Smooth muscle cell (in vitro differentiated cells): Measurements from ENCODE around the gene ST6GALNAC2. TPM values are rescaled to one million over a fixed set of nuclear protein-coding genes. Genes with fewer than 3 reads are reported as not detected.
A peak's percentile ranks its signal among the peaks of the same experiment; 100 is the strongest.

Experiments
- DNase-seq: peaks from one replicate; lab custom pipeline; 2025; ENCODE audit not compliant: unreplicated experiment; lab: John Stamatoyannopoulos, UW
- H2AFZ ChIP-seq: fragments of 200-600 bp; sonication (generic); 2 replicates; pipeline ENCODE4 v1.6.0; 2016; ENCODE audit warnings: antibody characterized with exemption, low read depth, mild to moderate bottlenecking
- H3F3A ChIP-seq: fragments of 200-600 bp; sonication (generic); 2 replicates; pipeline ENCODE4 v1.6.0; 2017; ENCODE audit warnings: antibody characterized with exemption, low read depth
- H3K27ac ChIP-seq: fragments of 200-600 bp; sonication (generic); 2 replicates; pipeline ENCODE4 v1.5.1; 2016; ENCODE audit warnings: low read depth, mild to moderate bottlenecking
- H3K27me3 ChIP-seq: fragments of 200-600 bp; sonication (generic); 2 replicates; pipeline ENCODE4 v1.6.1; 2016; ENCODE audit warnings: low read depth, mild to moderate bottlenecking
- H3K36me3 ChIP-seq: fragments of 200-600 bp; sonication (generic); 2 replicates; pipeline ENCODE4 v1.5.1; 2016; ENCODE audit warnings: low read depth
- H3K4me1 ChIP-seq: fragments of 200-600 bp; sonication (generic); 2 replicates; pipeline ENCODE4 v1.5.1; 2016; ENCODE audit warnings: low read depth
- H3K4me2 ChIP-seq: fragments of 200-600 bp; sonication (generic); 2 replicates; pipeline ENCODE4 v1.6.0; 2016; ENCODE audit warnings: mild to moderate bottlenecking
- H3K4me3 ChIP-seq: fragments of 200-600 bp; sonication (generic); 2 replicates; pipeline ENCODE4 v1.5.1; 2016; ENCODE audit warnings: mild to moderate bottlenecking
- H3K79me2 ChIP-seq: fragments of 200-600 bp; sonication (generic); 2 replicates; pipeline ENCODE4 v1.6.0; 2016; ENCODE audit warnings: low read depth, mild to moderate bottlenecking
- H3K9ac ChIP-seq: fragments of 200-600 bp; sonication (generic); 2 replicates; pipeline ENCODE4 v1.6.0; 2016; ENCODE audit warnings: low read depth
- H3K9me3 ChIP-seq: fragments of 200-600 bp; sonication (generic); replicated peaks from 2 replicates; pipeline ENCODE4 v1.5.1; 2016; ENCODE audit warnings: low read depth
- H4K20me1 ChIP-seq: fragments of 200-600 bp; sonication (generic); 2 replicates; pipeline ENCODE4 v1.6.0; 2016; ENCODE audit warnings: low read depth
- CTCF ChIP-seq: fragments of 200-600 bp; sonication (generic); IDR thresholded peaks from 2 replicates; pipeline ENCODE4 v1.5.1; 2017; ENCODE audit warnings: borderline replicate concordance, mild to moderate bottlenecking, antibody characterized with exemption; ENCODE audit not compliant: insufficient read depth, poor library complexity, severe bottlenecking
- WGBS: methylation state at CpG from one replicate; pipeline ENCODE4 v1.1.7; 2016; ENCODE audit warnings: low lambda C conversion rate; 5-methylcytosine and 5-hydroxymethylcytosine counted together
- polyA plus RNA-seq: library from polyadenylated mRNA; unstranded; fragments of >200 nt; fragmentation: Nextera tagmentation; extraction: Ambion mirVana; gene quantifications from 2 replicates; pipeline ENCODE4 v1.2.1, GENCODE V29; 2016
- total RNA-seq: library from RNA; depleted of rRNA; stranded (reverse); fragments of >200 nt; gene quantifications from 2 replicates; pipeline ENCODE4 v1.2.3, GENCODE V29; 2014

The ST6GALNAC2 gene
- total and polyA plus RNA-seq, 2 experiments from 2014 or later = 1.2 to 6.9 TPM

GRCh38 chr17:76631821-76632565, 46.3 kb upstream of the ST6GALNAC2 start:
- Histone ChIP-seq H3K4me2 (peak overlapping the region; percentile 45), H3K27me3 (no peaks in the 10 kb centered on the region), H3K36me3 (no peaks in the 10 kb centered on the region), H3K9me3 (no peaks in the 10 kb centered on the region), H3K4me1 (no peaks in the 10 kb centered on the region), H3K79me2 (no peaks in the 10 kb centered on the region), H3K4me3 (no peak overlapping the region), H2AFZ (no peak overlapping the region), H3K9ac (no peak overlapping the region), H4K20me1 (no peaks in the 10 kb centered on the region), H3K27ac (no peak overlapping the region), H3F3A (peaks cover 6% of the 10 kb centered on the region)
- 48% methylated on average over 10 of the region's 10 CpGs for WGBS
- TF ChIP-seq CTCF = no peak
- DNase-seq = no peak

DNA sequence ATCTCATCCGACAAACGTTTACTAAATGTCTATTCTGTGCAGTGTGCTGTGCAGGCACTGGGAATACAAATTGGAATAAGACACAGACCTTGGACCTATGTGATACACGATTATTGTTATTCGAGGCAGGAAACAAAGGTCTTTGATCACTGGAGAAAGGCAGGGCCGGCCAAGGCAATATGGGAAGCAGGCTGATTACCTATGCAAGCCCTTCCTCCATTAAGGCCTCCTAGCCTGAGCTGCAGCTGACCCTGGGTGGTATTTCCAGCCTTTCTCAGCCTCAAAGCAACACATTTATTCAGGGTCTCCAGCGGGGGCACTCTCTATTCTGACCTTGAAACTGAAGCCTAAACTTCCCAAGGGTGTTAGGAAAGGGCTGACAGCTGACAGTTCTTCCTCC, 44.5 kb upstream of the ST6GALNAC2 start:
- H3K9ac ChIP-seq = no peak overlapping the region
- H3K9me3 ChIP-seq = no peaks in the 10 kb centered on the region
- no peak overlapping the region for H3K27ac ChIP-seq
- H3K27me3 ChIP-seq = peaks cover 16% of the 10 kb centered on the region
- TF ChIP-seq CTCF = no peak
- H3F3A ChIP-seq = no peaks in the 10 kb centered on the region
- WGBS = 79% methylated on average over 6 of the region's 6 CpGs
- no peak overlapping the region for H3K4me3 ChIP-seq
- no peaks in the 10 kb centered on the region for H4K20me1 ChIP-seq
- no peak overlapping the region for H2AFZ ChIP-seq
- no peak overlapping the region for H3K4me2 ChIP-seq
- no peaks in the 10 kb centered on the region for H3K36me3 ChIP-seq
- H3K79me2 ChIP-seq = no peaks in the 10 kb centered on the region
- no peak for DNase-seq
- no peaks in the 10 kb centered on the region for H3K4me1 ChIP-seq

- H3K27ac ChIP-seq = no peak overlapping the region
- H3K79me2 ChIP-seq = no peaks in the 10 kb centered on the region
- no peak overlapping the region for H3K4me2 ChIP-seq
- no peaks in the 10 kb centered on the region for H4K20me1 ChIP-seq
- peaks cover 24% of the 10 kb centered on the region for H3K27me3 ChIP-seq
- no peaks in the 10 kb centered on the region for H3K36me3 ChIP-seq
- H2AFZ ChIP-seq = no peak overlapping the region
- H3K4me3 ChIP-seq = no peak overlapping the region
- no peak overlapping the region for H3K9ac ChIP-seq
- no peak for TF ChIP-seq CTCF
- WGBS = 94% methylated on average over 12 of the region's 13 CpGs
- H3F3A ChIP-seq = no peaks in the 10 kb centered on the region
- H3K9me3 ChIP-seq = no peaks in the 10 kb centered on the region
- DNase-seq = no peak
- H3K4me1 ChIP-seq = no peaks in the 10 kb centered on the region
These were observed 41.9 kb upstream of the ST6GALNAC2 start for GRCh38 chr17:76627510-76627909.

- no peak for DNase-seq
- Histone ChIP-seq H3K4me1 (no peaks in the 10 kb centered on the region), H3K4me2 (no peak overlapping the region), H3K27ac (no peak overlapping the region), H4K20me1 (no peaks in the 10 kb centered on the region), H3K36me3 (no peaks in the 10 kb centered on the region), H3K79me2 (no peaks in the 10 kb centered on the region), H3K27me3 (peaks cover 24% of the 10 kb centered on the region), H2AFZ (no peak overlapping the region), H3K9ac (no peak overlapping the region), H3K9me3 (no peaks in the 10 kb centered on the region), H3F3A (no peaks in the 10 kb centered on the region), H3K4me3 (no peak overlapping the region)
- WGBS = 88% methylated on average over 11 of the region's 11 CpGs
- no peak for TF ChIP-seq CTCF
These were observed 40.8 kb upstream of the ST6GALNAC2 start for GRCh38 chr17:76626442-76626841.
